NCI-H1417 treated with DMSO at 0.1 percent for 48 hours (cell line): Measurements from ENCODE around the gene PIP4K2A.
"Not testable (repeated sequence)": the region's sequence is repeated elsewhere in the genome, so short reads cannot be mapped to it uniquely, and the experiment has no call there.

ENCODE experiments used
- DNase-seq: peaks from one replicate; lab custom pipeline; 2025; lab: John Stamatoyannopoulos, UW

Gene PIP4K2A

GRCh38 chr10:22719406-22720042 lies 5.1 kb upstream of the PIP4K2A start:
- DNase-seq: no peak

- DNase-seq: not testable (repeated sequence)
Observed at GRCh38 chr10:22718659-22719058, 4.3 kb upstream of the PIP4K2A start.

DNA sequence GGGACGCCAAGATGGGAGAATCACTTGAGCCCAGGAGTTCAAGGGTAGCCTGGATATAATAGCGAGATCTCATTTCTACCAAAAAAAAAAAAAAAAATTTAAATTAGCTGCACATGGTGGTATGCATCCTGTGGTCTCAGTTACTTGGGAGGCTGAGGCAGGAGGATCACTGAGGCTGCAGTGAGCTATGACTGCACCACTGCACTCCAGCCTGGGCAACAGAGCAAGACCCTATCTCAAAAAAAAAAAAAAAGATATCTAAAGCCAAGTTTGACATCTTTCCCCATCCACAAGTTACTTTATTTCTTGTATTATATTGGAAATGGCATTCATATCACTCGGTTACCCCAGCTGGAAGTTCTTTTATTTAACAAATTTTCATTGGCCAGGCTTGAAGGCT lies 3.4 kb upstream of the PIP4K2A start:
- no peak for DNase-seq

DNA sequence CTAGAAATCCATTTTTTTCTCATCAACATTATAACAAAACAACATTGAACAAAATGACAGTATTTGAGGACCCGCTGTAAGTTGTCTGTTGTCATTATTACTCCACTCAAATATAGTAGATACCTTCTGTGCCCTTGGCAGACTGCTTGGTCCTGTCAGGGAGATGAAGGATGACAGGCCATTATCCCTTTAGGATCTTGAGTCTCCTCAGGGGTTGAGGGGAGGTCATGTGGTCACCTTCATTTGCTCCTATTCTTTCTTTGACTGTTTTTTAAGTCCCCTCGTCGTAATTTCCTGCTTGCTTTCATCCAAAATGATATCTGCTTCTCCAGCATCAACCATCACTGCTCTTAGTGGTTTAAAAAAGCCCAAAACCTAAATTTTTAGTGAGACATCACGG lies 2.6 kb upstream of the PIP4K2A start:
- no peak for DNase-seq

DNA sequence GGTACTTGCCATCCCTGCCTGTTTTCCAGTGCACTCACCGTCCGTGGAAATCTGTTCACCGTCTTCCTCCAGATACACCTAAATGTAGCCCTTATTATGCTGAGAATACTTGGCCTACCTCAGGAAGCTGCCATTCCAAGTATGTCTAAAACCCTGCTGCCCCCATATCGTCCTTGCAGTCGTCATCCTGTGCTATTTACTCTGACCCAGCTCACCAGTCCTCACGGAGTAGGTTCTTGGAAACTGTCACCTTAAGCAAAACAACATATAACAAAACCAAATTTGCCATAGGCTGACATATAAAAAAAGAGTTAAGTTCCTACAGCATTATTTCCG lies 880 bp upstream of the PIP4K2A start:
- no peak for DNase-seq

DNA sequence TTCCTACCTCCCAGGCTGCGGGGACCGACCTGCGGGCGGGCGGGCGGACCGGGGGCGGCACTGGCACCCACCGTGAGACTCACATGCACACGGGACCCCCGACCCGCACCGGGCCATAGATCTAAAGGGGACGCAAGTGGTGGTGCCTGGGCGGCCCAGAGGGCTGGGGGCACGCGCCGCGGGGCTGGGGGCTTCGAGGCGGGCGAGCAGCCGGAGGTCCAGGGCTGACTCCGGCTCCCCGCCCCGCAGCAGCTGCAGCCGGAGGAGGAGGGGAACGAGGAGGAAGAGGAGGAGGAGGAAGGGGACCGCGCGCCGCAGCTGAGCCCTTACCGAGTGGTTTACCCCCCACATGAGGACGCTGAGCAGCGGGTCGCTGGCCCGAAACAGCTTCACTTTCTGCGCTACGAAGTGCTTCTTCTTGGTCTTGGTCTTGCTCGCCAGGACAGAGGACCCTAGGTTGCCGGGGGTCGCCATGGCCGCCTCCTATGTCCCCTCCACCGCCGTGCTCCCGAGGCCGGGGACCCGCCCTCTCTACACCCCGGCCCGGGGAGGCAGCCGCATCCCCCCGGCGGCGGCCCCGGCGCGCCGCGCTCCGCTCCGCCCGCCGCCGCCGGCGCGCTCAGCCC lies 412 bp downstream of the PIP4K2A start:
- DNase-seq: no peak

GRCh38 chr10:22712956-22713852 lies 1.2 kb downstream of the PIP4K2A start:
- DNase-seq: no peak

- no peak for DNase-seq
Observed at GRCh38 chr10:22712211-22712955, 2.0 kb downstream of the PIP4K2A start.

DNA sequence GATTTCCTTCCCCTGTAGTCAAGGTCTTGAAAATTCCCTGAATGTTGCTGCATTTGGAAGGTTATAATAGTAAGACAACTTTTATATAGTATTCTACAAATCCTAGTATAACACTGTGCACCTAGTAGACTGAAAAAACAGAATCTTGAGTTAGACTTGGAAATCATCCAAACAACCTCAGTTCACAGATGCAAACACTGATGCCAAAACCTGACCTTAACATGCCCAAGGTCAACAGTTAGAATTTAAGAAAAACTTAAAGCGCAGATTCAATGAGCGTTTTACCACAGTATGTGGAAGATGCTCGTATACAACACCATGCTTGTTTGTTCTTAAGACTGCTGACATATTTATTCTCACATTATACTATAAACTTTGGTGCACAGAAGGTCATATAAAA lies 3.0 kb downstream of the PIP4K2A start:
- no peak for DNase-seq

- DNase-seq: no peak
Observed at GRCh38 chr10:22710139-22710745, 4.1 kb downstream of the PIP4K2A start.

DNA sequence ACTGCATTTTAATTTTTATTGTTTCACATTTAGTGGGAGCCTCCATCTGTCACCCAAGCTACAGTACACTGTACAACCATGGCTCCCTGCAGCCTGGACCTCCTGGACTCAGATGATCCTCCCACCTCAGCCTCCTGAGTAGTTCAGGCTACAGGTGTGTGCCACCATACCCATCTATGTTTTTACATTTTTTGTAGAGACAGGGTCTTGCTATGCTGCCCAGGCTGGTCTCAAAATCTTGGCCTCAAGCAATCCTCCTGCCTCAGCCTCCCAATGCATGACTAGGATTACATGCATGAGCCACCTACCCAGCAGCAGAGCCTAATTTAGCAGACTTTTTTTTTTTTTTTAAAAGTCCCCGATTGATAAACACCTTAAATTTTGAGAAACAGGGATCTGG lies 5.6 kb downstream of the PIP4K2A start:
- no peak for DNase-seq

GRCh38 chr10:22705527-22705926 lies 8.9 kb downstream of the PIP4K2A start:
- DNase-seq: no peak

DNA sequence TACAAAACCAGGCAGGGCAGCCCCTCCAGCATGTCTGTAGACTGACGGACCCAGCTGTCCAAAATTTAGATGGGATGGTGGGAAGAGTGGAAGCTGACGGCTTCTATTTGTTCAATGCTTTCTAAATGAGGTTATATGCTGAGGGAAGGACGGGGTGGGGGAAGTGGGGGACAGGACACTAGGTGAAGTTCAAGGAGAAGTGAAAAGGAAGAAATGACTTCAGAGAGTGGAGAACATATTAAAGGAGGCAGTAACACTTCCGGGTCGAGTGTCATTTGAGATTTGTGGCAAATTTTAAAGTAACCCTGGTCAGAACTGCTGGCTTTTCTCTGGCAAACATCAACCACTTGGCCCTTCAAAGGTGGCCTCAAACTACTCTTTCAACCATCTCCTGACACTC lies 9.4 kb downstream of the PIP4K2A start:
- DNase-seq: no peak

DNA sequence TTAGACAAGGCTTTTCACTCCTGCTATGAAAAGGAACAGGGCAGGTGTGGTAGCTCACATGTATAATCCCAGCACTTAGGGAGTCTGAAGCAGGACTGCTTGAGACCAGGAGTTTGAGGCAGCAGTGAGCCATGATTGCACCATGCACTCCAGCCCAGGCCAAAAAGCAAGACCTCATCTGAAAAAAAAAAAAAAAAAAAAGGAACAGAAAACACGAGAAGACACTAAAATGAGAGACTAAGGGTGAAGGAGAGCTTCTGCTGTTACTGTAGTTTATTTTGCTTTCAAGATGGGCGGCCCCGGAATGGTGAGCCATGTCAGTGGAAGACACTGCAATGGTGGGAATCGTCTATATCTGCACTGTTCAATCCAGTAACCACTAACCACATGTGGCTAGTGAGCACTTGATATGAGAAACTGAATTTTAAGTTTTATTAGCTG lies 9.9 kb downstream of the PIP4K2A start:
- DNase-seq: no peak

DNA sequence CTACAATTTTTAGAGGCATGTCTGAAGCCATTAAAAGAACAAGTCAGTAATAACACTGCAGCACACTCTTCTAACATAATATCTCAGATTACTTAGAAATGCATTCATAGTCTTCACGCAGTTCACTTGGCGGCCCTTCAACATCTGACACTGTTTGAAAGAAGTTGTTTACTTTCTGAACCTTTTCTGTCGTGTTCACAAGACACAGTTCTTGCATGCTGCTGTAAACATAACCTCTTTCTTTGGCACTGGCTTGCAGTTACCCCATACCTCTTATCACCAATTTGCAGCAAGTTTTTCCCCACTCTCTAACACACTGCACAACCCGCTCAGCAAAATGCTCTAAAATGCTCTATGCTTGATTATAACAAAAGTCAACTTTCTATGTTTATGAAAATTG lies 12.0 kb downstream of the PIP4K2A start:
- DNase-seq: no peak

GRCh38 chr10:22701132-22701826 lies 13.1 kb downstream of the PIP4K2A start:
- no peak for DNase-seq

DNA sequence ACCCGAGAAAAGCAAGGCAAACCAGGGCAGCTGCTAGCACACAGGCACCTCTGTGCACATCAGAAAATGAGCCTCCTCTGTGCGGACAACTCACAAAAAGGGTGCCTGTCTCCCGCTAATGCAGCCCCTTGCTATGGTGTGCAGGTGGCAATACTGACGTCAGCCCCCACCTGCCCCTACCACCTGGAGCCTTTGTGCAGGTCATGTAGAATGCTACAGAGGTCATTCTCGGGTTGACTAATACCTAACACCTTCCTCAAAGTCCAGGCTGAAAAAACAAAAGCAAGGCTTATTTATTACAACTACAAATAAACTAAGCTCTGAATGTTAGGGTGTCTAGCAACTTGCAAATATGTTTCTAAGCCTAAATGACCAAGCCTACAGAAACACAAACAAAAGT lies 13.9 kb downstream of the PIP4K2A start:
- DNase-seq: no peak

DNA sequence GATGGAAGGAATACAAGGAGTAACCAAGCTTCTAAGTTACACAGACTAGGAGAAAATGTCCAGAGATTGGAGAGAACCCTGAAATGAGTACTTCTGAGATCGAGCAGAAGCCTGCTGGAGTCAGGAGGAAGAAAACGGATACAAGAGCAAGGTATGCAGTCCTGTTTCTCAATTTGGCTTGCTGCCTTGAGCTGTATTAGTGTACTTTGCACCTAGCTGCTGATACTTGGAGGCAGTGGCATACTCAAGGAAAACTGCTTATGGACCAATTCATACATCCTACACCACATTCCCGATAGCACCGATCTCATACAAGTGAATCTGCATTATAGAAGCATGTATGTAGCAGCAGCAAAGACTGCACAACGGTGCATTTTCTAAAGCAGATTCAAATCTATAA lies 14.4 kb downstream of the PIP4K2A start:
- no peak for DNase-seq

DNA sequence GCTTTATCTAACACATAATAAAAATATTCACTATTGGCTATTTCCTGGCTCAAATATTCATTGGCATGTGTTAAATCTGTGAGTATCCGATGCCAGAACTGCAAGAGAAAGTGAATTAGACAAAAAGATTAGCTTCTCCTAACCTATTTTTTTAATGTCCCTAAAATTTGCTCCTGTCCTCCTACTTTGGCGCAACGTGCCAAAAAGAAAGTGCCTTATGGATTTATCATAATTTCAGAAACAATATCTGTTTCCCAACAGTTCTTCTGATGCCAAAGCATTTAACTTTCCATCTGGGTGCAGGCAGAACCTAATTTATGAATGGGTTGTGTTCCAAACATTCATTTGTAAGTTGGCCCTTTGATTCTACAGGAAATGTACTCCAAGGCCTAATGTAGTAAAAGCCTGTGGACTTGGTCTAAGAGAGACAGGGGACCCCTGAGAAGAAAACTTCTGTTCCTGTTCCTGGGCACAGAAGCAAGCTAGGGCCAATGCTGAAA lies 15.4 kb downstream of the PIP4K2A start:
- no peak for DNase-seq

- no peak for DNase-seq
Observed at GRCh38 chr10:22697800-22698199, 16.6 kb downstream of the PIP4K2A start.

DNA sequence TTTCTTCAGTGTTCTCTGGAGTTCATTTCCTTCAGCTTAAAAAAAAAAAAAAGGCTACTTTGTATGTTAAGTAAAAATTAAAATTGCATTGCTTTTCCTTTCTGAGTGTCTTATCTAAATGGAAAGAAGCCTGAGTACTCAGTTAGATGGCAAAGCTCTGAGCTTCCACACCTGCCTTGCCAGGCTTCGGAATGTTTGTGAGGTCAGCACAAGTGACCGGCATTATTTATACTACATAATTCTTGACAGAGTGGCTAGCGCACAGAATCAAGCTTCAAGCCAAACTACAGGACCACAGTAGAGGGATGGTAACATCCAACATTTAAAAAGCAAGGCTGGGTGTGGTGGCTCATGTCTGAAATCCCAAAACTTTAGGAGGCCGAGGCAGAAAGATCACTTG lies 17.3 kb downstream of the PIP4K2A start:
- no peak for DNase-seq
